Measurements from ENCODE around the gene FAM50A. TPM values are rescaled to one million over a fixed set of nuclear protein-coding genes. Genes with fewer than 3 reads are reported as not detected.
A peak's percentile ranks its signal among the peaks of the same experiment; 100 is the strongest.

Gene FAM50A
- total RNA-seq, 4 donors from 2014 or later: 39.9 to 130 (median 52.0) TPM

DNA sequence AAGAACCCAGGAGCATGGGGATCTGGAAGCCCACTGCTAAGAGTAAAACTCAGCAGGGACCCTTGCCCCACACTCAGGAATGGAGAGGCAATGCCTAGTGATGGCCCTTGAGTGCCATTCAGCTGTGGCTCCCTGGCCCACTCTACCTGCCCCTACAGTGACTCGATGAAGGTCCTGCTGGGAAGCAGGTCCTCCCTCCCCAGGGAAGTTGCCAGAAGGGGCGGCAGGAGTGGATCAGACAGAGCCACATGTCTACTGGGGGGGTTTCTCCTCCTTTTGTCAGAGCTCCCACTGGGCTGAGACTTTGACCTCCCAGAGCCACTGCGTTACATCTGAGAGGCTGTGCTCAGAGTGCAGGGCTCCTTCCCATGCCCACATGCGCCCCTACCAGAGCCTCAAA is 45.2 kb downstream of the FAM50A start:
- intact Hi-C loops (cut with DNase I; ENCODE audit: low total_unique reads): no loop called here
- in situ Hi-C loops (cut with MboI; ENCODE audit: low pct_ligation_motif_present in 1 of 4, low pct_unique_long_range_greater_than_20kb in 1 of 4, low sequenced_read_pairs in 3 of 4): no loop called here
- peak overlapping the region in 1 of 4 donors; percentile 70 for H3K4me3 ChIP-seq
- no peaks in the 10 kb centered on the region for H3K9me3 ChIP-seq
- H3K36me3 ChIP-seq: no peaks in the 10 kb centered on the region
- H3K4me1 ChIP-seq: peaks cover 8 to 27% (median 13%) of the 10 kb centered on the region in 4 donors
- TF ChIP-seq, protein P1, sequence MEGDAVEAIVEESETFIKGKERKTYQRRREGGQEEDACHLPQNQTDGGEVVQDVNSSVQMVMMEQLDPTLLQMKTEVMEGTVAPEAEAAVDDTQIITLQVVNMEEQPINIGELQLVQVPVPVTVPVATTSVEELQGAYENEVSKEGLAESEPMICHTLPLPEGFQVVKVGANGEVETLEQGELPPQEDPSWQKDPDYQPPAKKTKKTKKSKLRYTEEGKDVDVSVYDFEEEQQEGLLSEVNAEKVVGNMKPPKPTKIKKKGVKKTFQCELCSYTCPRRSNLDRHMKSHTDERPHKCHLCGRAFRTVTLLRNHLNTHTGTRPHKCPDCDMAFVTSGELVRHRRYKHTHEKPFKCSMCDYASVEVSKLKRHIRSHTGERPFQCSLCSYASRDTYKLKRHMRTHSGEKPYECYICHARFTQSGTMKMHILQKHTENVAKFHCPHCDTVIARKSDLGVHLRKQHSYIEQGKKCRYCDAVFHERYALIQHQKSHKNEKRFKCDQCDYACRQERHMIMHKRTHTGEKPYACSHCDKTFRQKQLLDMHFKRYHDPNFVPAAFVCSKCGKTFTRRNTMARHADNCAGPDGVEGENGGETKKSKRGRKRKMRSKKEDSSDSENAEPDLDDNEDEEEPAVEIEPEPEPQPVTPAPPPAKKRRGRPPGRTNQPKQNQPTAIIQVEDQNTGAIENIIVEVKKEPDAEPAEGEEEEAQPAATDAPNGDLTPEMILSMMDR (IDR thresholded peaks at IDR 0.05): no peak
- TF ChIP-seq EP300 (IDR thresholded peaks at IDR 0.05; ENCODE audit: low read depth) (no peak), POLR2AphosphoS5 (IDR thresholded peaks at IDR 0.05) (no peak), POLR2A (IDR thresholded peaks at IDR 0.05) (no peak)
- 93% methylated on average over 4 of the region's 4 CpGs; no CpG with 5 or more reads in 1 of the 2 donors for WGBS, 2 donors (ENCODE audit: low coverage in 1 of 2)
- DNase-seq: no peak
- H3K27ac ChIP-seq: peak overlapping the region; percentile 93 to 99 (median 96)
- no peaks in the 10 kb centered on the region for H3K27me3 ChIP-seq

DNA sequence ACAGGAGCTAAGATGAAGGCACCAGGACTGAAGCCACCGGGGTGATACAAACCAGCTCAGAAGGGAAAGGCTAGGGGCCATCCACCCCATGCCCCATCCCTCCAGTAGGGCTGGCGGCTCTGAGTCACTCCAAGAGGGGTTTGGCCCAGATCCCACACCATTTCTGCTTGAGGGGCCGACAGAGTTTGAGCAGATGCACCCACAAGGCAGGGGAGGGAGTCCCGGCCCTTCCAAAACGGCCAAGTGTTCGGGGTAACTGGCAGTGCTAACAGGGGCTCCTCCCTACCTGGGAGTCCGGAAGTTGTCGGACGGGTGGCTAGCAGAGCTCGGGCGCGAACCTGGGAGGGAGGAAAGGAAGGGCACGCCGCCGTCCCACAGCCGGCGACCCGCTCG is 46.1 kb downstream of the FAM50A start:
- WGBS, 2 donors (ENCODE audit: low coverage in 1 of 2): 34% methylated on average over 13 of the region's 19 CpGs; no CpG with 5 or more reads in 1 of the 2 donors
- Histone ChIP-seq H3K9me3 (no peaks in the 10 kb centered on the region), H3K27me3 (no peaks in the 10 kb centered on the region), H3K4me1 (peaks cover 4 to 22% (median 13%) of the 10 kb centered on the region in 4 donors), H3K36me3 (no peaks in the 10 kb centered on the region), H3K4me3 (peak overlapping the region; percentile 50 to 79 (median 61)), H3K27ac (peak overlapping the region; percentile 93 to 99 (median 96))
- TF ChIP-seq POLR2AphosphoS5 (IDR thresholded peaks at IDR 0.05) (no peak), POLR2A (IDR thresholded peaks at IDR 0.05) (no peak), EP300 (IDR thresholded peaks at IDR 0.05; ENCODE audit: low read depth) (no peak)
- TF ChIP-seq, protein P1 (IDR thresholded peaks at IDR 0.05): no peak
- intact Hi-C loops (cut with DNase I; ENCODE audit: low total_unique reads): no loop called here
- in situ Hi-C loops (cut with MboI; ENCODE audit: low pct_ligation_motif_present in 1 of 4, low pct_unique_long_range_greater_than_20kb in 1 of 4, low sequenced_read_pairs in 3 of 4): no loop called here
- DNase-seq: peak; percentile 30

DNA sequence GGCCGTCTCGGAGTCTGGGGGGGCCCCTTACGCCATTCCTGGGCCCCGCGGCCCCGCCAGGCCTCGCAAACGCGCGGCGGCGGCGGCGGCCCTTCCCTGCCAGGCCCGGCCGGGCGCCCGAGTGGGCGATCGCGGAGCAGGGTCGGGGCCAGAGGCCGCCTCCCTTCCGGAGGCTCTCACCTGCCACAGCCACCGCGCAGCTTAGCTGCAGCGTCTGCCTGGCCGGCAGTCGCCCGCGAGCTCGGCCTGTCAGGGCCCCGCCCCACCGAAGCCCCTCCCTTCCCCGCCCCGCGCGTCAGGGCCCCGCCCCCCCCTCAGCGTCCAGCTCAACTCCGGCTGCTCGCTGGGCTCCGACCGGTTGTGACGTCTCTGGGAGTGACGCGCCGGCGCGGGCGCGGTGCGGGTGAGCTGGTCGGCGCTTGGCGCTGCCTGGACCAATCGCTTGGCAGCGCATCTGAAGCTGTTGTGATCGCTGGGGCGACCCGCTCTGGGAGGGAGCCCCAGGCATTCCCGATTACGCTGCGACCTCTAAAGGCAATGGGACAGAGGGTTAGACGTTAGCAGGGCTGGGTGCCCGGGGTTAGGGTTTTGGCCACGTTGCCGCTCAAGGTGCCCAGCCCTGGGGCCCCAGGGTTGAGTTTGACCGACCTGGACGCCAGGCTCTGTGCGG is 46.6 kb downstream of the FAM50A start, which contains the start of gene SLC10A3:
Gene SLC10A3 (minus strand): TSS at position 216 of the 670 bp plus-strand sequence. CDS start 1,689 bp downstream, outside the sequence.
- intact Hi-C loops (cut with DNase I; ENCODE audit: low total_unique reads): no loop called here
- peak; percentile 94 for DNase-seq
- TF ChIP-seq EP300 (IDR thresholded peaks at IDR 0.05; ENCODE audit: low read depth) (no peak), POLR2A (IDR thresholded peaks at IDR 0.05) (peak; percentile 90), POLR2AphosphoS5 (IDR thresholded peaks at IDR 0.05) (peak; percentile 88 to 93 (median 91))
- TF ChIP-seq, protein P1 (IDR thresholded peaks at IDR 0.05): no peak
- peak within 1 kb of the TSS; percentile 50 to 79 (median 61) for H3K4me3 ChIP-seq
- H3K4me1 ChIP-seq: peaks cover 0 to 16% (median 10%) of the 10 kb centered on the region in 4 donors
- no peaks in the 10 kb centered on the region for H3K9me3 ChIP-seq
- H3K27ac ChIP-seq: peak within 1 kb of the TSS; percentile 93 to 99 (median 96)
- no peaks in the 10 kb centered on the region for H3K27me3 ChIP-seq
- in situ Hi-C loops (cut with MboI; ENCODE audit: low pct_ligation_motif_present in 1 of 4, low pct_unique_long_range_greater_than_20kb in 1 of 4, low sequenced_read_pairs in 3 of 4): no loop called here
- WGBS, 2 donors (ENCODE audit: low coverage in 1 of 2): 0 to 33% methylated on average over 1 to 49 of the region's 71 CpGs
- H3K36me3 ChIP-seq: no peaks in the 10 kb centered on the region

DNA sequence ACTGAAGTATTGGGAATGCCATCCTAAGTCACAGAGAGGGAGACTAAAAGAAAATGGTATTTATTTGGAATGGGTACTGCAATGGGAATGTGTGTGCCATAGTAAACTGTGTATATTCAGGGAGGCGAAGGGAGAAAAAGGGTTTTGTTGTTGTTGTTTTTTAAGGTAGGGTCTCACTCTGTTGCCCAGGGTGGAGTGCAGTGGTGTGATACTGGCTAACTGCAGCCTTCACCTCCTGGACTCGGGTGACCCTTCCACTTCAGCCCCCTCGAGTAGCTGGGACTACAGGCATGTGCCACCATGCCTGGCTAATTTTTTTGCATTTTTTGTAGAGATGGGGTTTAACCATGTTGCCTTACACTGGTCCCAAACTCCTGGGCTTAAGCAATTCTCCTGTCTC is 50.8 kb downstream of the FAM50A start:
- no peaks in the 10 kb centered on the region for H3K27me3 ChIP-seq
- in situ Hi-C loops (cut with MboI; ENCODE audit: low pct_ligation_motif_present in 1 of 4, low pct_unique_long_range_greater_than_20kb in 1 of 4, low sequenced_read_pairs in 3 of 4): no loop called here
- no peak for DNase-seq
- H3K27ac ChIP-seq: no peak overlapping the region
- H3K36me3 ChIP-seq: no peaks in the 10 kb centered on the region
- no peaks in the 10 kb centered on the region for H3K9me3 ChIP-seq
- intact Hi-C loops (cut with DNase I; ENCODE audit: low total_unique reads): no loop called here
- 69% methylated on average over 3 of the region's 3 CpGs; no CpG with 5 or more reads in 1 of the 2 donors for WGBS, 2 donors (ENCODE audit: low coverage in 1 of 2)
- TF ChIP-seq, protein P1 (IDR thresholded peaks at IDR 0.05): no peak
- TF ChIP-seq POLR2A (IDR thresholded peaks at IDR 0.05) (no peak), POLR2AphosphoS5 (IDR thresholded peaks at IDR 0.05) (no peak), EP300 (IDR thresholded peaks at IDR 0.05; ENCODE audit: low read depth) (no peak)
- H3K4me3 ChIP-seq: no peak overlapping the region
- H3K4me1 ChIP-seq: peaks cover 0 to under 1% (median under 1%) of the 10 kb centered on the region in 4 donors
